Stimulated activated effector memory CD8-positive, alpha-beta T cell treated with anti-CD3 and anti-CD28 coated beads, Interleukin-12 subunit alpha, Interleukin-12 subunit beta, amount 100 ng/mL, for 72 hours (primary cell): ENCODE results near the gene CAMK1D.
"Not testable (repeated sequence)": the region's sequence is repeated elsewhere in the genome, so short reads cannot be mapped to it uniquely, and the experiment has no call there.

Source experiments
- ATAC-seq: fragments of 150-1000 bp; cut with Tn5 transposase; 2 replicates; pipeline ENCODE4 v1.10.0; 2021
- DNase-seq, 2 donors: peaks; one replicate each; pipeline ENCODE4 v3.0.0; 2021 to 2022; ENCODE audit warnings: low spot score in 2 of 2
- H3K27ac Mint-ChIP-seq: one replicate; pipeline ENCODE4 v1.8.0; 2022; ENCODE audit warnings: mild to moderate bottlenecking, mixed read lengths
- H3K36me3 Mint-ChIP-seq: one replicate; pipeline ENCODE4 v1.8.0; 2022; ENCODE audit warnings: mild to moderate bottlenecking, mixed read lengths
- H3K4me1 Mint-ChIP-seq: one replicate; pipeline ENCODE4 v1.8.0; 2022; ENCODE audit warnings: mixed read lengths
- H3K4me3 Mint-ChIP-seq: one replicate; pipeline ENCODE4 v1.8.0; 2022; ENCODE audit warnings: mild to moderate bottlenecking, mixed read lengths
- H3K9me3 Mint-ChIP-seq: one replicate; pipeline ENCODE4 v1.8.0; 2022; ENCODE audit warnings: mixed read lengths

Gene CAMK1D

DNA sequence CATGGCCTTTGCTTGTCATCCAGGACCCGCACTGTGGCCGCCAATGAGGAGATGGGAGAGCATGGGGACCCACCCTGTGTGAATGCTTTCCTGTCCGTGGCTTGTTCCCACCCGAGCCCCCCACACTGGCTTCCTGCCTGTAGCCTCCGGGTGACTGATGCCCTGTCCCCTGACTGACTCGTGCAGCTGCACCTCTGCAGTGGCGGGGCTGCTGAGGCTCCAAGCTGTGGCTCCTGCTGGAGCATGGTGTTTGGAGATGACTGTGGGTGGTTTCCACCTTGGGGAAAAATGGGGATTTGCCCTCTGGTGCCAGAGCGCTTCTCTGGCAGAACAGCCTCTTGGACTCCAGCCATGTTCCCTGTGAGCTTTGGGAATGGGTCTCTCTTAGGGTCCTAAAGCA lies 2.1 kb downstream of the CAMK1D start:
- no peaks in the 10 kb centered on the region for H3K9me3 Mint-ChIP-seq
- H3K36me3 Mint-ChIP-seq: peaks cover 23% of the 10 kb centered on the region
- ATAC-seq (no peak), DNase-seq (no peak)
- no peak overlapping the region for H3K27ac Mint-ChIP-seq
- peaks cover 62% of the 10 kb centered on the region for H3K4me1 Mint-ChIP-seq
- H3K4me3 Mint-ChIP-seq: peak overlapping the region; percentile 98

- H3K9me3 Mint-ChIP-seq: no peaks in the 10 kb centered on the region
- H3K27ac Mint-ChIP-seq: no peak overlapping the region
- peaks cover 23% of the 10 kb centered on the region for H3K36me3 Mint-ChIP-seq
- peak overlapping the region; percentile 98 for H3K4me3 Mint-ChIP-seq
- no peak for DNase-seq
- ATAC-seq: no peak
- H3K4me1 Mint-ChIP-seq: peaks cover 62% of the 10 kb centered on the region
These were observed 2.5 kb downstream of the CAMK1D start for GRCh38 chr10:12351889-12352288.

DNA sequence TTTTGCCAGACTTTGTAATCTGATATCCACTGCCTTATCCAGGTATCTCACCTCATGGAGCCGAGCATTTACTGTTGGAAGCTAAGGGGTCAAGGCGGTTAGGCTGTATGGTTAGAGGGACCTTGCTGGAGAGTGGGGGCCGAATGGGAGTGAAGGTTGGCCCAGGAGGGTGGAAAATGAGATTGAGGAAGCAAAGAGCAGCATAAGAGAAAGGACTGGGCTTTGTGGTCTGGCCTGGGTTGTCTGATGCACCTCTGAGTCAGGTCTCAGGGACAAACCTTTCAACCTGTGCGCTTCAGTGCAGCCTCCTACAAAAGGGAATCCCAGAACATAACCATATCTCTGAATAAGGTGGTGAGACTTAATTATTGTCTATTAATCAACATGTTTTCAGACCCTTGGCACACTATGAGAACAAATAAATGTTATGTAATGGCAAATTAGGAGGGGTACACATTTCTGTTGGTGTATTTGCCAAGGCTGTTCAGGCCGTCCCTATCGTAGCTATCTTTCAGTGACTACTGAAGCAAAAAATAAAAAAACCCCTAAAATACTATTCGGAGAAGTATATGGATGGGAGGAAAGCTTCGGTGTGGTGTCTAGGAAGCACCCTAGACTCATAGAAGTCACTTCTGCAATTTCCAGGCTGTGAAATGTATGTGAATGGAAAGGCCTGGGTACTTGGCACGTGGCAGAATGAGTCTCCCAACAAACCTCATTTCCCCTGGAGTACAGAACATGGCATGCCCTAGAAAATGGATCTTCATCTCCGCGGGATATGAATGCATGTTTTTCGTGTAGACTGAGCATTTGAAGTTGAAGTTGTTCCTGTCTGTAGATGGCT lies 4.3 kb downstream of the CAMK1D start:
- no peak overlapping the region for H3K27ac Mint-ChIP-seq

GRCh38 chr10:12354696-12355095 lies 5.3 kb downstream of the CAMK1D start:
- H3K4me1 Mint-ChIP-seq: peaks cover 70% of the 10 kb centered on the region
- H3K4me3 Mint-ChIP-seq: not testable (repeated sequence)

More for the DNA sequence above, 4.3 kb downstream of the CAMK1D start:
- peaks cover 22% of the 10 kb centered on the region for H3K36me3 Mint-ChIP-seq
- DNase-seq: no peak
- ATAC-seq: peak; percentile 30
- peak overlapping the region; percentile 11 for H3K4me3 Mint-ChIP-seq
- H3K9me3 Mint-ChIP-seq: no peaks in the 10 kb centered on the region
- peaks cover 59% of the 10 kb centered on the region for H3K4me1 Mint-ChIP-seq

DNA sequence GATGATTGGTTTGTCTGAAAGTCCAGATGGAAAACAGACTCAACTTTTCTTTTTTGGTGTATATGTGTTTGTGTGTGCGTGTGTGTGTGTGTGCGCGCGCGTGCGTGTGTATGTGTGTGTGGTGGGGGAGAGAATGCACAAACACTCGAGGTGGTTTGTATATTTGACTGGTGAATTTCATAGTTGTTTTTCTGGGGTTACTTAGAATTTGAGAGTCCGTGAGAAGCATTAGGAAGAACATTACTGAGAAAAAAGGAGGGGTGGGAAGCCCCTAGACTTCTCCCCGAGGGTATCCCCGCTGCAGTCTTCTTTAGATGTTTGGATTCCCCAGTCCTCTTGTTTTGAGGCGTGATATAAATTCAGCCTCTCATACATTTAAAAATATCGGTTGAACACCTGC lies 6.0 kb downstream of the CAMK1D start:
- no peak overlapping the region for H3K4me3 Mint-ChIP-seq
- ATAC-seq: no peak

More at GRCh38 chr10:12354696-12355095, 5.3 kb downstream of the CAMK1D start:
- not testable (repeated sequence) for DNase-seq, ATAC-seq, H3K9me3 Mint-ChIP-seq, H3K27ac Mint-ChIP-seq
- peaks cover 21% of the 10 kb centered on the region for H3K36me3 Mint-ChIP-seq

DNA sequence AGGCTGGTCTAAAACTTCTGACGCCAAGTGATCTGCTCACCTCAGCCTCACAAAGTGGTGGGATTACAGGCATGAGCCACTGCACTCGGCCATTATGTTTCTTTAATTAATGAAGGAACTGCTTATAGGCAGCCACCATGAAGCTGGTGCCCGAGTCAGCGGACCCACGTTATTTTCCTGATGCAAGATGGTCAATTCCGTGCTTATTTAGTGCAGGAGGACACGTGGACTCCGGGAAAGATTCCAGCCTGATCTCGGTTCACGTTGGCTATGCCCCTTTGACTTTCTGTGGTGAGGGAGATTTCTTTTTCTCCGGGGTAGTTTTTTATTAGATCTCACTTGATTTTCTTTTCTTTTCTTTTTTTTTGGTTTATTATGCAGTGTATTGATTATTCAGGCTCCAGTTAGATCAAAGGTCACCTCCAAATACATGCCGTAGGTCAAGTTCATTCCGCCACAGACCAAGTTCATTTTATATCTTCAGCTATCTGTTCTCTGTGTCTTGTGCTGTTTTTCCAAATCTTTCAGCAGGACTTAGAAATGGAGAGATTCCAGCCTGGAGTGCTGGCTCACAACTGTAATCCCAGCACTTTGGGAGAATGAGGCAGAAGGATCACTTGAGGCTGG lies 8.3 kb downstream of the CAMK1D start:
- H3K36me3 Mint-ChIP-seq: peaks cover 13% of the 10 kb centered on the region
- peaks cover 59% of the 10 kb centered on the region for H3K4me1 Mint-ChIP-seq
- ATAC-seq (no peak), DNase-seq (no peak)
- H3K27ac Mint-ChIP-seq: no peak overlapping the region
- no peak overlapping the region for H3K4me3 Mint-ChIP-seq
- no peaks in the 10 kb centered on the region for H3K9me3 Mint-ChIP-seq

More for the DNA sequence above, 6.0 kb downstream of the CAMK1D start:
- DNase-seq: no peak
- peaks cover 15% of the 10 kb centered on the region for H3K36me3 Mint-ChIP-seq
- H3K27ac Mint-ChIP-seq: peak overlapping the region; percentile 53
- H3K4me1 Mint-ChIP-seq: peaks cover 68% of the 10 kb centered on the region
- H3K9me3 Mint-ChIP-seq: no peaks in the 10 kb centered on the region

- H3K9me3 Mint-ChIP-seq: no peaks in the 10 kb centered on the region
- ATAC-seq (peak; percentile 96), DNase-seq (peak in 1 of 2 donors; percentile 14)
- H3K4me3 Mint-ChIP-seq: peak overlapping the region; percentile 45
- H3K4me1 Mint-ChIP-seq: peaks cover 46% of the 10 kb centered on the region
- H3K36me3 Mint-ChIP-seq: peaks cover 13% of the 10 kb centered on the region
- no peak overlapping the region for H3K27ac Mint-ChIP-seq
These were observed 9.7 kb downstream of the CAMK1D start for GRCh38 chr10:12358863-12359564.

- Mint-ChIP-seq H3K9me3 (no peaks in the 10 kb centered on the region), H3K36me3 (peaks cover 11% of the 10 kb centered on the region), H3K4me3 (no peak overlapping the region), H3K27ac (no peak overlapping the region), H3K4me1 (peaks cover 36% of the 10 kb centered on the region)
- DNase-seq (no peak), ATAC-seq (no peak)
These were observed 11.1 kb downstream of the CAMK1D start for GRCh38 chr10:12360461-12360860.

DNA sequence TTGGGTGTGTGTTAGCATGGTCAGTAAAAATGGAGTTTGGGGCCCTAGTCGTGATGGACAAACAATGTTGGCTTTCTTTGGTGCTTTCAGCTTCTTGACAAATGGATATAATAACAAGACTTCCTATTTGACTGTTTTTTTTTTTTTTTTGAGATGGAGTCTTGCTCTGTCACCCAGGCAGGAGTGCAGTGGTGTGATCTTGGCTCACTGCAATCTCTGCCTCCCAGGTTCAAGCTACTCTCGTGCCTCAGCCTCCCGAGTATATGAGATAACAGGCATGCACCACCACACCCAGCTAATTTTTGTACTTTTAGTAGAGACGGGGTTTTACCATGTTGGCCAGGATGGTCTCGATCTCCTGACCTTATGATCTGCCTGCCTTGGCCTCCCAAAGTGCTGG lies 11.8 kb downstream of the CAMK1D start:
- H3K4me1 Mint-ChIP-seq: peaks cover 38% of the 10 kb centered on the region
- ATAC-seq, H3K4me3 Mint-ChIP-seq, DNase-seq, H3K27ac Mint-ChIP-seq, H3K9me3 Mint-ChIP-seq, H3K36me3 Mint-ChIP-seq: not testable (repeated sequence)

DNA sequence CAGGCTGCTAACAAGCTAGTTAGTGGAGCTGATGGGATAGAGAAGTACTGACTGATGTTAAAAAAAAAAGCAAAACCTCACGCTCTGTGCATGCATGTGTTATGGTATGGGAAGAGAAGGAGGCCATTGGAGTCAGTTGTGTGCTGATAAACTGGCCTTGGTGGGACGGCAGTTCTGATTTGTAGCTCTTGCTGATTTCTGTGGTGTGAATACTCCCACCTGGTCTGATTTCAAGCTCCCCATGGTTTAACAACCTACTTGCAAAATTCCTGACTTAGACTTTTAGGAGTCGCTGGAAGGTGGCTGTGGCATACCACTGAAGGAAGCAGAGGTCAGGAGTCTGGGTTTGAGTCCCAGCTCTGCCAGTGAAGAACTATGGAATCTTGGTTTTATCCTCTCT lies 15.2 kb downstream of the CAMK1D start:
- Mint-ChIP-seq H3K27ac (no peak overlapping the region), H3K4me3 (no peak overlapping the region), H3K4me1 (peaks cover 33% of the 10 kb centered on the region), H3K9me3 (no peaks in the 10 kb centered on the region), H3K36me3 (no peaks in the 10 kb centered on the region)
- ATAC-seq: no peak
- DNase-seq: no peak

- Mint-ChIP-seq H3K9me3 (no peaks in the 10 kb centered on the region), H3K4me1 (peaks cover 23% of the 10 kb centered on the region), H3K36me3 (no peaks in the 10 kb centered on the region), H3K4me3 (no peak overlapping the region), H3K27ac (no peak overlapping the region)
- ATAC-seq: no peak
- DNase-seq: no peak
These were observed 17.9 kb downstream of the CAMK1D start for GRCh38 chr10:12367272-12367671.

GRCh38 chr10:12369982-12370381 lies 20.6 kb downstream of the CAMK1D start:
- ATAC-seq (no peak), DNase-seq (no peak)
- no peaks in the 10 kb centered on the region for H3K9me3 Mint-ChIP-seq
- no peak overlapping the region for H3K27ac Mint-ChIP-seq
- no peak overlapping the region for H3K4me3 Mint-ChIP-seq
- H3K36me3 Mint-ChIP-seq: no peaks in the 10 kb centered on the region
- H3K4me1 Mint-ChIP-seq: peaks cover 29% of the 10 kb centered on the region

DNA sequence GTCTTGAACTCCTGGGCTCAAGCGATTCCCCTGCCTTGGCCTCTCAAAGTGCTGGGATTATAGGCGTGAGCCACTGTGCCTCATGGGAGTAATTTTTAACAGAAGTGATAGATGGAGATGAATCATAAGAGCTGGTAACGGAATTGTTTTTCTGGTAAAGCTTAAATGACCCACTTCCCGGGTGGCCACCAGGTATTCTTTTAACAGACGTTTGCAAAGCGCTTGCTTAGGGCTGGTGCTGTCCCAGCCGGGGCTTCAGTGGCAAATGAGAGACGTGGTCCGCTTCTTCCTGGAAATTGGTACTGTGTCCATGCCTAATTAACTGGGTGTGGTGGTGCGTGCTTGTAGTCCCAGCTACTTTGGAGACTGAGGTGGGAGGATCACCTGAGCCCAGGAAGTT lies 23.5 kb downstream of the CAMK1D start:
- ATAC-seq (no peak), DNase-seq (no peak)
- Mint-ChIP-seq H3K9me3 (no peaks in the 10 kb centered on the region), H3K36me3 (no peaks in the 10 kb centered on the region), H3K4me3 (no peak overlapping the region), H3K27ac (no peak overlapping the region), H3K4me1 (peaks cover 15% of the 10 kb centered on the region)

DNA sequence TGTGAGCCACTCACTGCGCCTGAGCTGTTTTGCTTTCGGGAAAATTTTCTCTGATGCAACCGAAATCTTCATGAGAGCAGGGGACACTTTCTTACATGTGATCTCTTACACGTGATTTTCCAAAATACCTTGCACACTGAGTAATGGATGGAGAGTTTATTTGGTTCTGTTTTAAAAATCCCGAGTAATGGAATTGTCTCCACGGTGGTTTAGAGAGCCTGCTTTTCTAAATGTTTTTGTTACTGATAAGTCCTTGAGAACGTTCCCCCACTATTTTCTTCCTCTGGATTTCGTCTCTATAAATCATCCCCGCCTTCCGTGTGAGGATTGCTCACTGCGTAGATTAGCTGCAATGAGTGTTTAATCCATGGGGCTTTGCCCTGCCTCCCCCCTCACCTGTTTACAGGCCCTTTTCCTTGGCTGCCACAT lies 25.7 kb downstream of the CAMK1D start:
- Mint-ChIP-seq H3K4me3 (no peak overlapping the region), H3K36me3 (no peaks in the 10 kb centered on the region), H3K9me3 (no peaks in the 10 kb centered on the region), H3K4me1 (peaks cover 15% of the 10 kb centered on the region), H3K27ac (no peak overlapping the region)
- no peak for DNase-seq
- no peak for ATAC-seq

GRCh38 chr10:12376211-12376610 lies 26.9 kb downstream of the CAMK1D start:
- no peak for ATAC-seq
- peaks cover 22% of the 10 kb centered on the region for H3K4me1 Mint-ChIP-seq
- no peak for DNase-seq
- H3K4me3 Mint-ChIP-seq: no peak overlapping the region
- H3K9me3 Mint-ChIP-seq: no peaks in the 10 kb centered on the region
- no peaks in the 10 kb centered on the region for H3K36me3 Mint-ChIP-seq
- H3K27ac Mint-ChIP-seq: no peak overlapping the region
